VCaP (cell line): ENCODE data around the gene ATXN1.

Experiments
- H3K27ac ChIP-seq: fragments of 450-650 bp; 2 replicates; pipeline ENCODE4 v1.5.1; 2017
- TF ChIP-seq, protein P1 (sequence below): fragments of 450-650 bp; conservative IDR thresholded peaks from 2 replicates; pipeline ENCODE4 v1.5.1; 2017; ENCODE audit warnings: mild to moderate bottlenecking, moderate library complexity

Gene ATXN1

DNA sequence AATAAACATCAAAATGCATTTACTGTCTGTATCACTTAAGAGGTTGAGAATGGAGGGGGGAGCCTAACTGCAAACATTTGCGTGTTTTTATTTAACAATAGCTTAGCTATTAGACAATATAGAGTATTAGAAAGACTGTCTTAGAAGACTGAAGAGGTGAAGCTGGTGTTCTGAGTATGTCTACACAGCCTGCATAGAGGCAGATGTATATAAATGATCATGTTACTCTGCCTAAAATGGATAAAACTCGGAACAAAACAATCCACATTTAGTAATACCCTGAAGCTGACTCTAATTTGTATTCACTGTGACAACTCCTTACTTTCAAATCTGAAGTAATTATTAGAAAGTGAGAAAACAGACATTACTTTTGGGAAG, 340.9 kb downstream of the ATXN1 start:
- TF ChIP-seq, protein P1, sequence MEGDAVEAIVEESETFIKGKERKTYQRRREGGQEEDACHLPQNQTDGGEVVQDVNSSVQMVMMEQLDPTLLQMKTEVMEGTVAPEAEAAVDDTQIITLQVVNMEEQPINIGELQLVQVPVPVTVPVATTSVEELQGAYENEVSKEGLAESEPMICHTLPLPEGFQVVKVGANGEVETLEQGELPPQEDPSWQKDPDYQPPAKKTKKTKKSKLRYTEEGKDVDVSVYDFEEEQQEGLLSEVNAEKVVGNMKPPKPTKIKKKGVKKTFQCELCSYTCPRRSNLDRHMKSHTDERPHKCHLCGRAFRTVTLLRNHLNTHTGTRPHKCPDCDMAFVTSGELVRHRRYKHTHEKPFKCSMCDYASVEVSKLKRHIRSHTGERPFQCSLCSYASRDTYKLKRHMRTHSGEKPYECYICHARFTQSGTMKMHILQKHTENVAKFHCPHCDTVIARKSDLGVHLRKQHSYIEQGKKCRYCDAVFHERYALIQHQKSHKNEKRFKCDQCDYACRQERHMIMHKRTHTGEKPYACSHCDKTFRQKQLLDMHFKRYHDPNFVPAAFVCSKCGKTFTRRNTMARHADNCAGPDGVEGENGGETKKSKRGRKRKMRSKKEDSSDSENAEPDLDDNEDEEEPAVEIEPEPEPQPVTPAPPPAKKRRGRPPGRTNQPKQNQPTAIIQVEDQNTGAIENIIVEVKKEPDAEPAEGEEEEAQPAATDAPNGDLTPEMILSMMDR, result no peak
- no peak overlapping the region for H3K27ac ChIP-seq

DNA sequence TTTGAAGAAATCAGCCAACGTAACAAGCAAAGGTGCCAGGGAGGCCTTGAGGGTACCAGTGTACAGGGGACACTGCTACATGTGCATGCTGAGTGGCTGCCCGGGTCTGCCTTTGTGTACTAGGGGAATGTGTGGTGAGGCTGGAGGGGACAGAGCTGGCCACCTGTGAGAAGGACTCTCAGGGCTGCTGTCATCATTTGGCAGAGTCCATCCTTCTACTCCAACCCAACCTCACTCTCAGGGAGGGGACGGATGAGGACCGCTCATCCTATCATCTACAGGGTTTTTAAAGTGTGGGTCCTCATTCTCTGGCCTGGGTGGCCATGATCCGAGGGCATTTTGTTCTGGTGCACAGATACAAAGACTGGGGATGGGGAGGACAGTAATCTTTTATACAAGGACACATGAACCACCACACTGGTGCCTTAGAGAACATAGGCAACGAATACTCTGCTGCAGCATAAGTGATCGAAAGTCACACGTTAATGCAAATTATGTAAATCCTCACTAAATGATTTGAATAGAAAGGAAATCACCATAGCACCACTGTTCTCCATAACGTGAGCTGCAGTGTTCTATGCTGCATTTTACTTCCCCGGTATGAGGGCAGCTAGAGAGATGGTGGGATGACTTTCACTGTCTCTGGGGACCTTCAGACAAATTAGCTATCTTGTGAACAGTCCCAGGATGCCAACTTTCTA, 341.5 kb downstream of the ATXN1 start:
- TF ChIP-seq, protein P1, result no peak
- H3K27ac ChIP-seq, result no peak overlapping the region

DNA sequence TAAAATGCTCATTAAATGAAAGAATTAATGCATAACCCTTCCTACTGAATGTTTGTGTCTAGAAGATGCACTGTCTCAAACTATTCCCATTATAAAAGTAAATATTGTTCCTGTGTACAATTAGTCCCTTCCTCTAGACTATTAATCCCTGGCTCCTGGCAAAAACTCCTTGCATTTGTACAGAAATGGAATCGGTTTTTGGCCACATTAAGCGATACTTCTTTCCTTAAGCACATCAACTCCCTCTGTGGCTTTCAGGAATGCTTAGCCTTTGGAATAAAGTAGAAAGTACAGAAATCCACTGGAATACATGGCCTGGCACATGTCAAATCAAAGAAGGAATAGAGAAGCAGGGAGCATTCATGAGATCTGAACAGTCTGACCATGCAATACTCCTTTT, 343.1 kb downstream of the ATXN1 start:
- TF ChIP-seq, protein P1, result no peak
- no peak overlapping the region for H3K27ac ChIP-seq

DNA sequence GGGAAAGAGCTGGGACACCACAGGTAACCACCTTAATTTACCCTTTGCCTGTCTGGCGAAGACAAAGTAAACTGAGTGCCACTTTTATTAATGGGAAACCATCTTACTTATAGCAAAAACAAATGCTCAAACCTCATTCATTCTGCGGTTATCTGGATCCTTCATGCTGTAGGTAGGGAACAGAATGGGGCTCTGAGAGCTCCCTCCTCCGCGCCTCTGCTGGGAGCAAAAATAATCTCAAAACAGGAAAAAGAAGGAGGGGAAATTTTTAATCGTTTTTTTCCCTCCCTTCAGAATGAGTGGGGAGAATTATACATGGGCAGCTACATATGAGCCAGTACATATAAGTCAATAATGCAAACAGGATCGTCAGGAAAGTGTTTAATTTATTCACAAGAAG, 345.6 kb downstream of the ATXN1 start:
- TF ChIP-seq, protein P1, result no peak
- H3K27ac ChIP-seq, result no peak overlapping the region

DNA sequence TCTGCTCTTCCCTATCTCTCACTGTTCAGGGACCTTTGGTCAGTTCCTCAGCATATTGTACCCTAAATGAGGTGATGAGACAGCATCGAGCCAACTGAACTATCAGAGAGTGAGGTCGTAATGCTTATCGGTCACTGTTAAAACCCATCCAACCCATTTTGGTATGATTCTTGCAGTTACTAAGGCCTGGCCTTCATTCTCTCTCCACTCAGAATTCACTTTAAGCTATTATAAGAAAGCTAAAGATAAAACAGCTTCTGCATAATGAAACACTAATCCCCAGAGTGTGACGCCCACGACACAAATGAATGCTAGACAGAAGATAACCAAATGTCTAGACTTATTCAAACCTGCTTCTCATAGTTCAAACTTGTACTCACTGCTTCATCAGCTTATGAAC, 347.1 kb downstream of the ATXN1 start:
- TF ChIP-seq, protein P1, result no peak
- H3K27ac ChIP-seq, result no peak overlapping the region

DNA sequence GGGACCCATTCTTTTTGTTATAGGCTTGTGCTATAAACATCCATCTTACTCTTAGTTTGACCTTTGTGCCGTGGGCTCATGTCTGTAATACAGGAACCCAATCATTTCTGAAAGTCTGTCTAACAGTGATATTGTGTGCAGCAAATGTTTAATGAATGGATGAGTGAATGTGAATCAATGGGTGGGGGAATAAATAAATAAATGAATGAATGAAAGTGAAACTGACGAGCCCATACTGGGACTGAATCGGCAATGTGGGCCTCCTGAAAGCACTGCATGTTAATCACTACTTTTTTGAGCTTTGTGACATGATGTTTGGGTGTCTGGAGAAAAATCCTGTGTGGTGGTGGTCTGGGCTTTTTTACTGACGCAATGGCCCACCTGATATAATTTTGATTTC, 347.9 kb downstream of the ATXN1 start:
- TF ChIP-seq, protein P1, result no peak
- no peak overlapping the region for H3K27ac ChIP-seq

GRCh38 chr6:16412982-16413381, 348.3 kb downstream of the ATXN1 start:
- H3K27ac ChIP-seq, result no peak overlapping the region
- TF ChIP-seq, protein P1, result no peak
